HepG2 (cell line): ENCODE measurements around the gene UBAC1. TPM values are rescaled to one million over a fixed set of nuclear protein-coding genes. Genes with fewer than 3 reads are reported as not detected.

ENCODE experiments used
- ATAC-seq: fragments of 200-7000 bp; cut with Tn5 transposase; 3 replicates; pipeline ENCODE4 v1.9.1; 2020; ENCODE audit warnings: mild to moderate bottlenecking, moderate library complexity
- BruUV-seq: library from RNA; stranded (reverse); fragments of 400-500 nt; replicated peaks from 2 replicates; lab custom pipeline; 2021; lab: Mats Ljungman, UMichigan
- CTCF ChIA-PET: fragments of 300-600 bp; formaldehyde crosslinking; extraction: SDS; loops from one replicate; lab custom pipeline; 2021; ENCODE audit warnings: low total read pairs, inconsistent platforms, low intra/inter-chr PET ratio; lab: Yijun Ruan, JAX
- POLR2A ChIA-PET: fragments of 350-600 bp; sonication (Branson Sonifier 250); formaldehyde crosslinking; loops from one replicate; lab custom pipeline; 2020; ENCODE audit warnings: antibody characterized with exemption, inconsistent platforms; lab: Yijun Ruan, JAX
- DNase-seq: peaks from one replicate; pipeline ENCODE4 v3.0.0-alpha.2; 2015; ENCODE audit warnings: low spot score
- FAIRE-seq: peaks from 3 replicates; lab custom pipeline; 2011; peaks lifted over from hg19 to GRCh38; lab: Jason Lieb, UNC
- H2AFZ ChIP-seq: one replicate; pipeline ENCODE4 v1.6.1; 2011; ENCODE audit warnings: low read length, inconsistent platforms
- H3K27ac ChIP-seq: fragments of 300-600 bp; 3 replicates; pipeline ENCODE4 v1.8.0; 2011; ENCODE audit warnings: mixed run types, mild to moderate bottlenecking, mixed read lengths, low read length, inconsistent platforms; ENCODE audit not compliant: insufficient read depth; ENCODE audit errors: extremely low read length
- H3K27me3 ChIP-seq, 2 experiments: fragments of 200-600 bp in 1 of 2; 2 replicates in 1 of 2; 3 replicates in 1 of 2; pipeline versions ENCODE4 v1.6.0 to v1.8.0; 2011; ENCODE audit warnings: low read length in 2 of 2, mild to moderate bottlenecking in 2 of 2, moderate library complexity in 2 of 2, inconsistent platforms in 1 of 2; ENCODE audit not compliant: insufficient read depth in 2 of 2, control insufficient read depth in 1 of 2
- H3K36me3 ChIP-seq, 2 experiments: fragments of 200-600 bp in 1 of 2; replicated peaks in 1 of 2; 2 replicates in 1 of 2; 3 replicates in 1 of 2; pipeline versions ENCODE4 v1.5.1 to v1.8.0; 2011; ENCODE audit warnings: low read length in 2 of 2, inconsistent platforms in 1 of 2; ENCODE audit not compliant: insufficient read depth in 2 of 2, control insufficient read depth in 1 of 2
- H3K4me1 ChIP-seq: 2 replicates; pipeline ENCODE4 v1.5.1; 2012; ENCODE audit warnings: low read length, inconsistent platforms; ENCODE audit not compliant: insufficient read depth
- H3K4me2 ChIP-seq: 2 replicates; pipeline ENCODE4 v1.6.0; 2011; ENCODE audit warnings: low read depth, low read length, inconsistent platforms
- H3K4me3 ChIP-seq, 3 experiments: fragments of 200-600 bp in 1 of 3; sonication (generic), shearing (Covaris generic) in 1 of 3; replicated peaks in 1 of 3; 2 replicates each; pipeline ENCODE4 v1.5.1; 2011 to 2016; ENCODE audit warnings: low read length in 3 of 3, inconsistent platforms in 2 of 3, low read depth in 2 of 3, mild to moderate bottlenecking in 2 of 3, control low read depth in 1 of 3, mixed read lengths in 1 of 3; ENCODE audit not compliant: insufficient read depth in 1 of 3
- H3K79me2 ChIP-seq: one replicate; pipeline ENCODE4 v1.6.1; 2011; ENCODE audit warnings: low read length, inconsistent platforms; ENCODE audit not compliant: insufficient read depth
- H3K9ac ChIP-seq: 2 replicates; pipeline ENCODE4 v1.6.0; 2011; ENCODE audit warnings: mild to moderate bottlenecking, low read depth, low read length, inconsistent platforms; ENCODE audit not compliant: insufficient read depth
- H3K9me3 ChIP-seq: 2 replicates; pipeline ENCODE4 v1.5.1; 2012; ENCODE audit warnings: mild to moderate bottlenecking, low read length
- H4K20me1 ChIP-seq: 2 replicates; pipeline ENCODE4 v1.6.0; 2011; ENCODE audit warnings: inconsistent platforms, mild to moderate bottlenecking, low read length, moderate library complexity; ENCODE audit not compliant: insufficient read depth
- AGO2 ChIP-seq: fragments of 200-400 bp; formaldehyde crosslinking; optimal IDR thresholded peaks from 2 replicates; pipeline ENCODE3; 2017; ENCODE audit warnings: mild to moderate bottlenecking, low read depth, low read length, moderate library complexity
- ATF6 ChIP-seq: sonication (generic); formaldehyde crosslinking; conservative IDR thresholded peaks from 2 replicates; pipeline ENCODE4 v1.4.0; 2020; ENCODE audit warnings: missing genetic modification reagents
- SIX1 ChIP-seq: sonication (generic); formaldehyde crosslinking; IDR thresholded peaks from 2 replicates; pipeline ENCODE4 v1.4.0; 2020; ENCODE audit warnings: missing genetic modification reagents, borderline replicate concordance
- TMF1 ChIP-seq: sonication (generic); formaldehyde crosslinking; IDR thresholded peaks from 2 replicates; pipeline ENCODE4 v1.8.1; 2022; ENCODE audit warnings: low read depth, missing genetic modification reagents
- ZNF639 ChIP-seq: conservative IDR thresholded peaks from 2 replicates; pipeline ENCODE4 v1.6.1; 2018; ENCODE audit warnings: missing genetic modification reagents
- ZNF720 ChIP-seq: sonication (generic); formaldehyde crosslinking; IDR thresholded peaks from 2 replicates; pipeline ENCODE4 v1.4.0; 2020; ENCODE audit warnings: missing genetic modification reagents
- WGBS: methylation state at CpG from one replicate; pipeline ENCODE4 v1.1.6; 2017; ENCODE audit warnings: low lambda C conversion rate; 5-methylcytosine and 5-hydroxymethylcytosine counted together
- in situ Hi-C: cut with HindIII; loops from 2 replicates; pipeline ENCODE4 v1.10.0; 2017; ENCODE audit warnings: low pct_unique_long_range_greater_than_20kb; ENCODE audit not compliant: extremely low pct_ligation_motif_present
- intact Hi-C: fragments of 100-400 bp; cut with micrococcal nuclease; formaldehyde crosslinking; loops from one replicate; pipeline ENCODE4 v1.10.0; 2022; ENCODE audit not compliant: unreplicated experiment
- polyA plus RNA-seq, 8 experiments: library from polyadenylated mRNA; depleted of rRNA in 3 of 8; stranded (reverse) in 7 of 8; unstranded in 1 of 8; fragments of >200 nt; fragmentation: Illumina TruSeq in 4 of 8; extraction: Trizol in 4 of 8; gene quantifications; 2 replicates each; pipeline versions ENCODE4 v1.2.1 to v1.2.3, GENCODE V29; 2011 to 2016; ENCODE audit warnings: low read depth in 4 of 8, missing spikeins in 1 of 8, mixed read lengths in 1 of 8; ENCODE audit not compliant: insufficient read depth in 1 of 8
- total RNA-seq, 5 experiments: library from RNA; depleted of rRNA; stranded (reverse); fragments of >200 nt; fragmentation: Illumina TruSeq; extraction: Trizol; gene quantifications; 2 replicates each; pipeline ENCODE4 v1.2.3, GENCODE V29; 2016; ENCODE audit warnings: low read depth in 1 of 5
- TF ChIP-seq, protein P1 (sequence below): sonication (generic); formaldehyde crosslinking; IDR thresholded peaks from 2 replicates; pipeline ENCODE4 v1.4.0; 2020; ENCODE audit warnings: missing genetic modification reagents
- TF ChIP-seq, protein P2 (sequence below): IDR thresholded peaks from 2 replicates; pipeline ENCODE4 v1.6.1; 2012; ENCODE audit warnings: low read depth, low read length, improper control_type of control experiment

Gene UBAC1
- total and polyA plus RNA-seq, 2 of the 13 experiments (the other 11 are each of a cell fraction or from before 2014, with no cell fraction given), result 32.2 to 34.1 TPM

GRCh38 chr9:135887585-135888050 lies 73.6 kb downstream of the UBAC1 start (continued):
- TF ChIP-seq, protein P1, sequence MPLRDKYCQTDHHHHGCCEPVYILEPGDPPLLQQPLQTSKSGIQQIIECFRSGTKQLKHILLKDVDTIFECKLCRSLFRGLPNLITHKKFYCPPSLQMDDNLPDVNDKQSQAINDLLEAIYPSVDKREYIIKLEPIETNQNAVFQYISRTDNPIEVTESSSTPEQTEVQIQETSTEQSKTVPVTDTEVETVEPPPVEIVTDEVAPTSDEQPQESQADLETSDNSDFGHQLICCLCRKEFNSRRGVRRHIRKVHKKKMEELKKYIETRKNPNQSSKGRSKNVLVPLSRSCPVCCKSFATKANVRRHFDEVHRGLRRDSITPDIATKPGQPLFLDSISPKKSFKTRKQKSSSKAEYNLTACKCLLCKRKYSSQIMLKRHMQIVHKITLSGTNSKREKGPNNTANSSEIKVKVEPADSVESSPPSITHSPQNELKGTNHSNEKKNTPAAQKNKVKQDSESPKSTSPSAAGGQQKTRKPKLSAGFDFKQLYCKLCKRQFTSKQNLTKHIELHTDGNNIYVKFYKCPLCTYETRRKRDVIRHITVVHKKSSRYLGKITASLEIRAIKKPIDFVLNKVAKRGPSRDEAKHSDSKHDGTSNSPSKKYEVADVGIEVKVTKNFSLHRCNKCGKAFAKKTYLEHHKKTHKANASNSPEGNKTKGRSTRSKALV (CRISPR knock-in tag), result no peak
- TF ChIP-seq AGO2, result no peak

DNA sequence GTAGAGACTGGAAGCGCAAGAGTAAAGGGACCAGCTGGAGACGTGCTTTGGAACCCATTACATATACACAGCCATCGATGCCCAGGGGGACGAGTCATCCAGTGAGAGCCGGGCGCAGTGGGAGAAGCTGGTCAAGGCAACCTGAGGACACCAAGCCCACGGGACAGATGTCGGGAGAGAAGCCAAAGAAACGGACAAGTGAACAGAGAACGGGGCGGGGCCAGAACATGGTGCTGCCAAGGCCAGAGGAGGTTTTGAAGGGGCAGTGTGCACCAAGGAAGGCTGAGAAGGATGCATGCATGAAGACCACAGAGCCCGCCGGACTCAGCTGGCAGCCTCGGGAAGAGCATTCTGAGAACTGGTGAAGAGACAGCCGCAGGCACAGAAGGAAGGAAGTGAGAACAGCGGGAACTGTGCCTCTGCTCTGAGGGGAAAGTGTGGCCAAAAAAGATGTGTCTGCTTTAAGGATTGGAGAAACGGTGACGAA lies 74.1 kb downstream of the UBAC1 start:
- WGBS, result 98% methylated on average over 18 of the region's 18 CpGs
- H3K36me3 ChIP-seq, result peaks cover 3% of the 10 kb centered on the region in 2 experiments; a peak in 4 of 5 replicates
- no peak overlapping the region for H3K4me3 ChIP-seq
- DNase-seq, result no peak
- BruUV-seq, result no TSS peak
- H3K4me2 ChIP-seq, result no peak overlapping the region
- no peaks in the 10 kb centered on the region for H3K9me3 ChIP-seq
- H3K27me3 ChIP-seq, result no peaks in the 10 kb centered on the region
- peaks cover 16% of the 10 kb centered on the region for H3K4me1 ChIP-seq
- H4K20me1 ChIP-seq, result peaks cover 51% of the 10 kb centered on the region; the same call in 1 of the 2 replicates
- no peak overlapping the region for H2AFZ ChIP-seq
- H3K27ac ChIP-seq, result no peak overlapping the region
- ATAC-seq, result no peak
- CTCF ChIA-PET, result no interaction called here
- H3K9ac ChIP-seq, result no peak overlapping the region
- POLR2A ChIA-PET, result no interaction called here
- peaks cover 92% of the 10 kb centered on the region for H3K79me2 ChIP-seq
- in situ Hi-C loops, result no loop called here
- intact Hi-C loops, result no loop called here
- FAIRE-seq, result no peak
- no peak for TF ChIP-seq SIX1 (CRISPR knock-in tag)
- no peak for TF ChIP-seq ZNF720
- TF ChIP-seq ATF6 (CRISPR knock-in tag), result no peak
- TF ChIP-seq, protein P2, sequence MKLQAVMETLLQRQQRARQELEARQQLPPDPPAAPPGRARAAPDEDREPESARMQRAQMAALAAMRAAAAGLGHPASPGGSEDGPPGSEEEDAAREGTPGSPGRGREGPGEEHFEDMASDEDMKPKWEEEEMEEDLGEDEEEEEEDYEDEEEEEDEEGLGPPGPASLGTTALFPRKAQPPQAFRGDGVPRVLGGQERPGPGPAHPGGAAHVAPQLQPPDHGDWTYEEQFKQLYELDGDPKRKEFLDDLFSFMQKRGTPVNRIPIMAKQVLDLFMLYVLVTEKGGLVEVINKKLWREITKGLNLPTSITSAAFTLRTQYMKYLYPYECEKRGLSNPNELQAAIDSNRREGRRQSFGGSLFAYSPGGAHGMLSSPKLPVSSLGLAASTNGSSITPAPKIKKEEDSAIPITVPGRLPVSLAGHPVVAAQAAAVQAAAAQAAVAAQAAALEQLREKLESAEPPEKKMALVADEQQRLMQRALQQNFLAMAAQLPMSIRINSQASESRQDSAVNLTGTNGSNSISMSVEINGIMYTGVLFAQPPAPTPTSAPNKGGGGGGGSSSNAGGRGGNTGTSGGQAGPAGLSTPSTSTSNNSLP, result no peak
- TF ChIP-seq ZNF639 (CRISPR knock-in tag), result no peak
- TF ChIP-seq TMF1 (CRISPR knock-in tag), result no peak
